ENCODE measurements around the gene KPNA6.

GRCh38 chr1:32082022-32082421 is 25.8 kb upstream of the KPNA6 start:
- TF ChIP-seq CTCF (IDR thresholded peaks at IDR 0.05; ENCODE audit: low read length) (no peak), EZH2phosphoT487 (IDR thresholded peaks at IDR 0.05; ENCODE audit: low read length) (no peak)
